ENCODE results near the gene NFAM1.

DNA sequence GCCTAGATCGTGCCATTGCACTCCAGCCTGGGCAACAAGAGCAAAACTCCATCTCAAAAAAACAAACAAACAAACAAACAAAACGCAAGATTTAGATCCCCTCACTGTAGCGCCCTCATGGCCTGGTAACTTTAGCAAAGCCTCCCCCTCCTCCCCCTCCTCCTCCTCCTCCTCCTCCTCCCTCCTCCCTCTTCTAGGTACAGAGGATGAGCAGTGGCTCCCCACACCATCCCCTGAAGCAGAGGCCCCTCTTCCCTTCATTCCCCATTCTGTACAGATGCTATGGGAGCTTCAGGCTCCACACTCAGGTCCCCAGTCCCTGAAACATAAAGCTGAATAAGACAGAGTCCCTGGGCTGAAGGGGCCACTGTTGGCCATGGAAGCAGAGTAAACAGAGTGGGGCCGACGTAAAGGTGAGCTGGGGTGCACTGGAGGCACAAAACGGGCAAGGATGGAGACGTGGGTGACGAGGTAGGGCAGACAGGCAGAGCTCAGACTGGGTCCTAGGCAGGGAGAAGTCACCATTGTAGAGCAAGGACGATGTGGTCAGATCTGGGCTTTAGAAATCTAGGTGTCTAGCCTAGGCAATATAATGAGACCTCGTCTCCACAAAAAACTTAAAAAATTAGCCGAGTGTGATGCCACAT is 19.4 kb upstream of the NFAM1 start:
- no peak for TF ChIP-seq POLR2A (IDR thresholded peaks at IDR 0.05; ENCODE audit: low read length)
- no peak for TF ChIP-seq GATA1 (IDR thresholded peaks at IDR 0.05; ENCODE audit: low read depth, low read length)

All from erythroblast (primary cell).